IMR-90 (cell line): ENCODE measurements around the gene PLP1. TPM values are rescaled to one million over a fixed set of nuclear protein-coding genes. Genes with fewer than 3 reads are reported as not detected.

Experiments
- ATAC-seq: fragments of 200-7000 bp; cut with Tn5 transposase; 2 replicates; pipeline ENCODE4 v1.9.1; 2020; ENCODE audit warnings: low read depth, mild to moderate bottlenecking, moderate library complexity
- BruUV-seq: library from RNA; stranded (reverse); fragments of 400-500 nt; replicated peaks from 2 replicates; lab custom pipeline; 2021; lab: Mats Ljungman, UMichigan
- CTCF ChIA-PET: fragments of 300-600 bp; formaldehyde crosslinking; extraction: SDS; loops from one replicate; lab custom pipeline; 2021; ENCODE audit warnings: antibody characterized with exemption; lab: Yijun Ruan, JAX
- POLR2A ChIA-PET: fragments of 300-600 bp; sonication (Branson Sonifier 250); formaldehyde crosslinking; loops from one replicate; lab custom pipeline; 2022; ENCODE audit warnings: antibody characterized with exemption; ENCODE audit not compliant: unreplicated experiment; lab: Charles Lee
- DNase-seq: peaks from one replicate; pipeline ENCODE4 v3.0.0; 2013
- H2AFZ ChIP-seq: replicated peaks from 2 replicates; pipeline ENCODE3; 2013; ENCODE audit warnings: low read length, mild to moderate bottlenecking; ENCODE audit not compliant: poor library complexity
- H2AK5ac ChIP-seq: 2 replicates; pipeline ENCODE4 v1.6.1; 2013; ENCODE audit warnings: low read depth, low read length, inconsistent platforms
- H2AK9ac ChIP-seq: replicated peaks from 2 replicates; pipeline ENCODE3; 2013; ENCODE audit warnings: mild to moderate bottlenecking, low read depth, low read length, moderate library complexity; ENCODE audit not compliant: poor library complexity
- H2BK120ac ChIP-seq: 2 replicates; pipeline ENCODE4 v1.6.1; 2013; ENCODE audit warnings: low read depth, low read length, inconsistent platforms
- H2BK15ac ChIP-seq: 3 replicates; pipeline ENCODE4 v1.6.1; 2013; ENCODE audit warnings: low read depth, low read length, inconsistent platforms
- H2BK20ac ChIP-seq: 2 replicates; pipeline ENCODE4 v1.6.1; 2013; ENCODE audit warnings: low read depth, mild to moderate bottlenecking, inconsistent platforms, low read length, moderate library complexity
- H2BK5ac ChIP-seq: 2 replicates; pipeline ENCODE4 v1.6.1; 2013; ENCODE audit warnings: mild to moderate bottlenecking, low read depth, low read length, inconsistent platforms; ENCODE audit not compliant: poor library complexity, severe bottlenecking
- H3K14ac ChIP-seq: replicated peaks from 2 replicates; pipeline ENCODE4 v1.6.1; 2013; ENCODE audit warnings: low read depth, low read length, inconsistent platforms
- H3K18ac ChIP-seq: 2 replicates; pipeline ENCODE4 v1.6.1; 2013; ENCODE audit warnings: low read depth, low read length, control low read depth
- H3K23ac ChIP-seq: 2 replicates; pipeline ENCODE4 v1.6.1; 2013; ENCODE audit warnings: low read depth, low read length, inconsistent platforms
- H3K27ac ChIP-seq: 2 replicates; pipeline ENCODE4 v1.5.1; 2013; ENCODE audit warnings: mild to moderate bottlenecking, control low read depth, low read length; ENCODE audit not compliant: insufficient read depth
- H3K27me3 ChIP-seq: 2 replicates; pipeline ENCODE4 v1.6.1; 2013; ENCODE audit warnings: low read length; ENCODE audit not compliant: control insufficient read depth, insufficient read depth
- H3K36me3 ChIP-seq: 2 replicates; pipeline ENCODE4 v1.6.1; 2013; ENCODE audit warnings: low read length, mixed read lengths; ENCODE audit not compliant: control insufficient read depth, insufficient read depth
- H3K4ac ChIP-seq: 2 replicates; pipeline ENCODE4 v1.6.1; 2013; ENCODE audit warnings: low read depth, low read length, inconsistent platforms
- H3K4me1 ChIP-seq: 2 replicates; pipeline ENCODE4 v1.6.1; 2013; ENCODE audit warnings: low read length, mixed read lengths; ENCODE audit not compliant: control insufficient read depth, insufficient read depth
- H3K4me2 ChIP-seq: 2 replicates; pipeline ENCODE4 v1.6.1; 2013; ENCODE audit warnings: low read depth, mild to moderate bottlenecking, control low read depth, low read length, moderate library complexity
- H3K4me3 ChIP-seq: 2 replicates; pipeline ENCODE4 v1.5.1; 2013; ENCODE audit warnings: low read depth, mild to moderate bottlenecking, control low read depth, low read length, moderate library complexity; ENCODE audit not compliant: insufficient read depth
- H3K56ac ChIP-seq: 2 replicates; pipeline ENCODE4 v1.6.1; 2013; ENCODE audit warnings: low read length, inconsistent platforms; ENCODE audit not compliant: insufficient read depth; ENCODE audit errors: extremely low read depth
- H3K79me1 ChIP-seq, 2 experiments: 2 replicates each; pipeline ENCODE4 v1.6.1; 2013; ENCODE audit warnings: low read length in 2 of 2, inconsistent platforms in 1 of 2, low read depth in 1 of 2
- H3K9ac ChIP-seq: 2 replicates; pipeline ENCODE4 v1.6.1; 2013; ENCODE audit warnings: low read depth, low read length, control low read depth
- H3K9me1 ChIP-seq: 2 replicates; pipeline ENCODE4 v1.6.1; 2013; ENCODE audit warnings: low read length, inconsistent platforms; ENCODE audit not compliant: insufficient read depth
- H3K9me3 ChIP-seq: 2 replicates; pipeline ENCODE4 v1.6.1; 2013; ENCODE audit warnings: low read length; ENCODE audit not compliant: control insufficient read depth, insufficient read depth
- H4K20me1 ChIP-seq: 2 replicates; pipeline ENCODE4 v1.6.1; 2013; ENCODE audit warnings: low read length, inconsistent platforms; ENCODE audit not compliant: insufficient read depth
- H4K5ac ChIP-seq: 2 replicates; pipeline ENCODE4 v1.6.1; 2013; ENCODE audit warnings: mild to moderate bottlenecking, low read depth, low read length, control low read depth
- H4K8ac ChIP-seq, 2 experiments: 2 replicates each; pipeline ENCODE4 v1.6.1; 2013; ENCODE audit warnings: low read depth in 2 of 2, low read length in 2 of 2, control low read depth in 1 of 2, inconsistent platforms in 1 of 2
- H4K91ac ChIP-seq: 2 replicates; pipeline ENCODE4 v1.6.1; 2013; ENCODE audit warnings: low read depth, low read length, inconsistent platforms; ENCODE audit not compliant: insufficient read depth
- BHLHE40 ChIP-seq: fragments of 150-350 bp; IDR thresholded peaks from 2 replicates; pipeline ENCODE4 v1.6.1; 2016; ENCODE audit warnings: mild to moderate bottlenecking, low read depth, low read length
- CHD1 ChIP-seq: IDR thresholded peaks from 2 replicates; pipeline ENCODE4 v1.6.1; 2012; ENCODE audit warnings: low read depth, low read length, improper control_type of control experiment
- MAZ ChIP-seq: IDR thresholded peaks from 2 replicates; pipeline ENCODE4 v1.6.1; 2012; ENCODE audit warnings: low read depth, mild to moderate bottlenecking, low read length, improper control_type of control experiment, moderate library complexity, borderline replicate concordance
- POLR2A ChIP-seq: IDR thresholded peaks from 2 replicates; pipeline ENCODE4 v1.6.1; 2012; ENCODE audit warnings: mild to moderate bottlenecking, low read depth, low read length
- RAD21 ChIP-seq: IDR thresholded peaks from 2 replicates; pipeline ENCODE4 v1.6.1; 2012; ENCODE audit warnings: low read length, improper control_type of control experiment
- WGBS, 2 experiments: methylation state at CpG; one replicate each; pipeline versions ENCODE4 v1.1.5 to v1.1.7; 2013; ENCODE audit warnings: missing lambda C conversion rate in 2 of 2; ENCODE audit not compliant: insufficient read length in 1 of 2; ENCODE audit errors: extremely low coverage in 2 of 2; 5-methylcytosine and 5-hydroxymethylcytosine counted together
- dilution Hi-C: fragments of 300-500 bp; cut with HindIII; formaldehyde crosslinking; loops from one replicate; pipeline ENCODE4 v1.14.3; 2018; ENCODE audit warnings: low sequenced_read_pairs; ENCODE audit not compliant: unreplicated experiment
- in situ Hi-C: fragments of 300-500 bp; cut with MboI; formaldehyde crosslinking; loops from 3 replicates; pipeline ENCODE4 v1.14.3; 2019; ENCODE audit warnings: low sequenced_read_pairs, inconsistent platforms, mixed read lengths
- intact Hi-C: fragments of 100-400 bp; cut with micrococcal nuclease; formaldehyde crosslinking; loops from 2 replicates; pipeline ENCODE4 v1.10.0; 2022
- polyA plus RNA-seq, 3 experiments: library from polyadenylated mRNA; depleted of rRNA; stranded (reverse); fragments of >200 nt; gene quantifications; 2 replicates each; pipeline ENCODE4 v1.2.3, GENCODE V29; 2012; ENCODE audit warnings: low replicate concordance in 1 of 3
- total RNA-seq: library from RNA; depleted of rRNA; stranded (reverse); fragments of >200 nt; gene quantifications from 2 replicates; pipeline ENCODE4 v1.2.3, GENCODE V29; 2012
- TF ChIP-seq, protein P1 (sequence below): fragments of 150-350 bp; IDR thresholded peaks from 2 replicates; pipeline ENCODE4 v1.6.1; 2017; ENCODE audit warnings: mild to moderate bottlenecking, antibody characterized with exemption, low read length, low read depth

The PLP1 gene
- total and polyA plus RNA-seq, 2 of the 4 experiments (the other 2 are of a cell fraction): 0.18 to 0.62 TPM

DNA sequence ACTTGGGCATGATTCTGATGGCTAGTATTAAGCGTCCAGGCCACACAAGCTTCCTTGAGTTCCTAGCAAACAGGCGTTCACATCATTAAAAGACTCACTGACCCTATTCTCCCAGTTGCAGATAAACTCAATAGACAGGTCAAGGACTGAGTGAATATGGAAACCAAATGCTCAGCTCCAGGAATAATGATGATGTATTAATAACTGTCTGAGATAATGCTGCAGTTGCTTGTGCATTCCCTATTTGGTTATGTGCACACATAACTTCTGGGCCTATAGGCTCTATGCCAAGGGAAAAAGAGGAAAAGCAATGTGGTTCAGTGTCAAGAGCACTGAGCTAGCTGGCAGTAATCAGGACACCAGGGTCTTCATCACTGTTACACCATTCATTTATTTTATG lies 51.9 kb downstream of the PLP1 start:
- Histone ChIP-seq H3K9me1 (peaks cover 2% of the 10 kb centered on the region; the same call in 1 of the 2 replicates), H2BK120ac (no peak overlapping the region), H3K27me3 (peaks cover 16% of the 10 kb centered on the region), H3K23ac (no peak overlapping the region), H3K4me3 (no peak overlapping the region), H3K36me3 (no peaks in the 10 kb centered on the region), H3K9me3 (no peaks in the 10 kb centered on the region), H3K4me1 (no peaks in the 10 kb centered on the region), H3K18ac (no peak overlapping the region), H3K79me1 (no peaks in the 10 kb centered on the region), H3K27ac (no peak overlapping the region), H3K4ac (no peak overlapping the region), H2BK15ac (no peak overlapping the region), H4K91ac (no peak overlapping the region), H4K8ac (no peak overlapping the region), H3K9ac (no peak overlapping the region), H3K4me2 (no peak overlapping the region), H4K5ac (no peak overlapping the region), H3K14ac (no peak overlapping the region), H2AFZ (no peak overlapping the region), H2AK9ac (no peak overlapping the region), H2AK5ac (no peak overlapping the region), H2BK20ac (no peak overlapping the region), H2BK5ac (no peak overlapping the region), H4K20me1 (no peaks in the 10 kb centered on the region), H3K56ac (no peak overlapping the region)
- POLR2A ChIA-PET: no interaction called here
- ATAC-seq (no peak), DNase-seq (no peak)
- dilution Hi-C loops: no loop called here
- BruUV-seq: no TSS peak
- WGBS, 2 experiments: no CpG with 5 or more reads among the region's 2 CpGs
- in situ Hi-C loops: loop anchor here (25.0 kb wide), 1 partner anchor 284 kb away; the partner anchor contains the start of gene ZCCHC18
- TF ChIP-seq RAD21: no peak
- TF ChIP-seq BHLHE40: no peak
- TF ChIP-seq MAZ: no peak
- TF ChIP-seq POLR2A: no peak
- TF ChIP-seq CHD1: no peak
- TF ChIP-seq, protein P1, sequence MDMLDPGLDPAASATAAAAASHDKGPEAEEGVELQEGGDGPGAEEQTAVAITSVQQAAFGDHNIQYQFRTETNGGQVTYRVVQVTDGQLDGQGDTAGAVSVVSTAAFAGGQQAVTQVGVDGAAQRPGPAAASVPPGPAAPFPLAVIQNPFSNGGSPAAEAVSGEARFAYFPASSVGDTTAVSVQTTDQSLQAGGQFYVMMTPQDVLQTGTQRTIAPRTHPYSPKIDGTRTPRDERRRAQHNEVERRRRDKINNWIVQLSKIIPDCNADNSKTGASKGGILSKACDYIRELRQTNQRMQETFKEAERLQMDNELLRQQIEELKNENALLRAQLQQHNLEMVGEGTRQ: no peak
- CTCF ChIA-PET: no interaction called here
- intact Hi-C loops: no loop called here
